Activated CD8-positive, alpha-beta memory T cell treated with anti-CD3 and anti-CD28 coated beads for 1 hour (primary cell): Measurements from ENCODE around the gene MTMR11.
"Not testable (repeated sequence)": the region's sequence is repeated elsewhere in the genome, so short reads cannot be mapped to it uniquely, and the experiment has no call there.

Source experiments
- DNase-seq, 2 donors: peaks; one replicate each; pipeline ENCODE4 v3.0.0-alpha.2; 2020; ENCODE audit warnings: low read depth in 1 of 2; ENCODE audit errors: extremely low read depth in 1 of 2

The MTMR11 gene

GRCh38 chr1:149936170-149936991 is at the start of gene MTMR11:
MTMR11 (minus strand) TSS chr1:149936879; CDS start chr1:149936647, 232 bp downstream.
- no peak for DNase-seq

GRCh38 chr1:149979972-149980540 is 43.4 kb upstream of the MTMR11 start:
- no peak for DNase-seq

- DNase-seq, result no peak
Measured at GRCh38 chr1:149979245-149979971, 42.7 kb upstream of the MTMR11 start.

GRCh38 chr1:149978547-149979023 is 41.9 kb upstream of the MTMR11 start:
- no peak for DNase-seq

GRCh38 chr1:149977345-149977744 is 40.7 kb upstream of the MTMR11 start:
- no peak for DNase-seq

GRCh38 chr1:149972547-149972946 is 35.9 kb upstream of the MTMR11 start:
- DNase-seq, result no peak

- no peak for DNase-seq
Measured at GRCh38 chr1:149967646-149968045, 31.0 kb upstream of the MTMR11 start.

GRCh38 chr1:149967041-149967440 is 30.4 kb upstream of the MTMR11 start:
- no peak for DNase-seq

GRCh38 chr1:149966405-149966804 is 29.7 kb upstream of the MTMR11 start:
- no peak for DNase-seq

- no peak for DNase-seq
Measured at GRCh38 chr1:149965440-149965839, 28.8 kb upstream of the MTMR11 start.

GRCh38 chr1:149963358-149963757 is 26.7 kb upstream of the MTMR11 start:
- DNase-seq, result no peak

GRCh38 chr1:149962736-149963135 is 26.1 kb upstream of the MTMR11 start:
- no peak for DNase-seq

- DNase-seq, result no peak
Measured at GRCh38 chr1:149962039-149962647, 25.5 kb upstream of the MTMR11 start.

GRCh38 chr1:149957548-149957947 is 20.9 kb upstream of the MTMR11 start:
- DNase-seq, result not testable (repeated sequence)

- DNase-seq, result no peak
Measured at GRCh38 chr1:149949911-149950310, 13.2 kb upstream of the MTMR11 start.

GRCh38 chr1:149945206-149945605 is 8.5 kb upstream of the MTMR11 start:
- no peak for DNase-seq

- no peak for DNase-seq
Measured at GRCh38 chr1:149942885-149943284, 6.2 kb upstream of the MTMR11 start.

GRCh38 chr1:149942207-149942606 is 5.5 kb upstream of the MTMR11 start:
- DNase-seq, result no peak

GRCh38 chr1:149940427-149940826 is 3.7 kb upstream of the MTMR11 start:
- no peak for DNase-seq

- DNase-seq, result not testable (repeated sequence)
Measured at GRCh38 chr1:149938668-149939003, 2.0 kb upstream of the MTMR11 start.

GRCh38 chr1:149937759-149938158 is 1.1 kb upstream of the MTMR11 start:
- DNase-seq, result no peak
